Body of pancreas (tissue), 4 donors: ENCODE measurements around the gene RER1. TPM values are rescaled to one million over a fixed set of nuclear protein-coding genes. Genes with fewer than 3 reads are reported as not detected.

ENCODE experiments used
- ATAC-seq: fragments of 150-250 bp; one replicate; pipeline ENCODE4 v1.9.1; 2016
- DNase-seq, 4 donors: peaks; one replicate each; pipeline ENCODE4 v3.0.0-alpha.2; 2019
- H3K27ac ChIP-seq, 4 donors: fragments of 200-600 bp; sonication (generic); 1 replicate in 3 of 4; 2 replicates in 1 of 4; pipeline versions ENCODE4 v1.5.1 to v1.6.1; 2016 to 2019; ENCODE audit warnings: mild to moderate bottlenecking in 1 of 4, mixed read lengths in 1 of 4, moderate library complexity in 1 of 4
- H3K27me3 ChIP-seq, 2 donors: fragments of 200-600 bp; sonication (generic); one replicate each; pipeline ENCODE4 v1.6.0; 2016; ENCODE audit warnings: mild to moderate bottlenecking in 1 of 2
- H3K36me3 ChIP-seq, 2 donors: fragments of 200-600 bp; sonication (generic); replicated peaks in 1 of 2; 2 replicates each; pipeline ENCODE4 v1.5.1; 2016; ENCODE audit warnings: low read depth in 2 of 2; ENCODE audit not compliant: insufficient read depth in 1 of 2
- H3K4me1 ChIP-seq: fragments of 200-600 bp; sonication (generic); one replicate; pipeline ENCODE4 v1.6.0; 2016
- H3K4me3 ChIP-seq, 2 donors: fragments of 200-600 bp; sonication (generic); 1 replicate in 1 of 2; 2 replicates in 1 of 2; pipeline ENCODE4 v1.5.1; 2016 to 2019
- H3K9me3 ChIP-seq, 3 donors: fragments of 200-600 bp; sonication (generic); 1 replicate in 2 of 3; 2 replicates in 1 of 3; pipeline ENCODE4 v1.5.1; 2016
- POLR2A ChIP-seq, 3 donors: fragments of 450-650 bp; IDR thresholded peaks; one replicate each; pipeline ENCODE4 v1.6.1; 2016; ENCODE audit warnings: antibody characterized with exemption in 3 of 3, mild to moderate bottlenecking in 2 of 3
- WGBS, 2 donors: methylation state at CpG; one replicate each; pipeline ENCODE4 v1.1.5; 2017; 5-methylcytosine and 5-hydroxymethylcytosine counted together
- intact Hi-C: fragments of 100-400 bp; cut with DNase I; formaldehyde crosslinking; loops from one replicate; pipeline ENCODE4 v1.15.1; 2023
- total RNA-seq, 2 donors: library from RNA; depleted of rRNA; stranded (reverse); fragments of >200 nt; gene quantifications; one replicate each; pipeline ENCODE4 v1.1.0, GENCODE V29; 2016
- TF ChIP-seq, protein P1 (sequence below), 7 experiments: fragments of 450-650 bp in 4 of 7; fragments of 200-600 bp in 3 of 7; sonication (generic) in 3 of 7; IDR thresholded peaks; one replicate each; pipeline ENCODE4 v1.5.1; 2016 to 2019; ENCODE audit warnings: antibody characterized with exemption in 7 of 7

The RER1 gene
- total RNA-seq, 2 donors from 2014 or later: 50.3 to 57.7 TPM

DNA sequence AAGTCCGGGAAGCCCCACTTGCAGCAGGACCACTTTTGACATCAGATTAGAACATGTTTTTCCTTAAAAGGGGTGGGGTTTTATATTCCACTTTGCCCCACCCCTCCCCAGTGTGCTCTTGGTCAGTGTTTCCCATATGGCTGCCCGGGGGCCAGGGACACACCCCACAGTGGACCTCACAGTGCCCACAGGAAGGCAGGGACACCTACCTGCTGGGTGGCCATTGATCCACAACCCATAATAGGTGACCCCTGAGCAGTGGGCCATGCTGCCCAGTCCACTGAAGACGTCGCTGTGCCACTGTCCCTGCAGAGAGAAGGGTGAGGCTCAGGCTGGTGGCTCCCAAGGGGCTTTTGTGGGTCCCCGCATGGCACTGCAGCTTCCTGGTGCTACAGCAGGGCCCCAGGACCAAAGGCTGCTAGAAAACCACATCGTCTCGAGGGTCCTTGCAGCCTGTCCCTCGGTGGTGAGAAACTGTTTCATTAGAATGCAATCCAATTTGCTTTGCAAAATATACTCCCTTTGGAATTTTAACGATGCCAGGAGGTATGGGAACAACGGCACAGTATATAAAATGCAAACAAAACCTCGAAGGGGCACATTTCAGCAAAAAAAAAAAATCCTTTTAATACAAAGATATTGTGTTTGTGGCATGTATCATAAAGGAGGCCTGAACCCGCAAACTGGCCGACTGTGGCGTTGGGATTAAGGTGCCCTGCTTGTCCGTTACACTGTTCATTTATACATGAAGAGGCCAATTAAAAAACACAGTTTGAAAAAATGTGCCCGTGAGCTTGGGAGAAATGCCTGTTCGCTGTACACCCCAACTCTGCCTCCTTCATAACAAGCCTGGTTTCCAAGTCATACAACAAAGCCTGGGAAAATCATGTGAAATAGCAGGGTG lies 17.1 kb upstream of the RER1 start:
- Histone ChIP-seq H3K4me3 (no peak overlapping the region), H3K36me3 (no peaks in the 10 kb centered on the region), H3K27ac (no peak overlapping the region), H3K9me3 (no peaks in the 10 kb centered on the region), H3K4me1 (no peaks in the 10 kb centered on the region), H3K27me3 (no peaks in the 10 kb centered on the region)
- no peak for ATAC-seq
- DNase-seq: no peak
- intact Hi-C loops: no loop called here
- no peak for TF ChIP-seq POLR2A (IDR thresholded peaks at IDR 0.05)
- TF ChIP-seq, protein P1, sequence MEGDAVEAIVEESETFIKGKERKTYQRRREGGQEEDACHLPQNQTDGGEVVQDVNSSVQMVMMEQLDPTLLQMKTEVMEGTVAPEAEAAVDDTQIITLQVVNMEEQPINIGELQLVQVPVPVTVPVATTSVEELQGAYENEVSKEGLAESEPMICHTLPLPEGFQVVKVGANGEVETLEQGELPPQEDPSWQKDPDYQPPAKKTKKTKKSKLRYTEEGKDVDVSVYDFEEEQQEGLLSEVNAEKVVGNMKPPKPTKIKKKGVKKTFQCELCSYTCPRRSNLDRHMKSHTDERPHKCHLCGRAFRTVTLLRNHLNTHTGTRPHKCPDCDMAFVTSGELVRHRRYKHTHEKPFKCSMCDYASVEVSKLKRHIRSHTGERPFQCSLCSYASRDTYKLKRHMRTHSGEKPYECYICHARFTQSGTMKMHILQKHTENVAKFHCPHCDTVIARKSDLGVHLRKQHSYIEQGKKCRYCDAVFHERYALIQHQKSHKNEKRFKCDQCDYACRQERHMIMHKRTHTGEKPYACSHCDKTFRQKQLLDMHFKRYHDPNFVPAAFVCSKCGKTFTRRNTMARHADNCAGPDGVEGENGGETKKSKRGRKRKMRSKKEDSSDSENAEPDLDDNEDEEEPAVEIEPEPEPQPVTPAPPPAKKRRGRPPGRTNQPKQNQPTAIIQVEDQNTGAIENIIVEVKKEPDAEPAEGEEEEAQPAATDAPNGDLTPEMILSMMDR (IDR thresholded peaks at IDR 0.05): no peak
- WGBS, 2 donors: 72 to 81% methylated on average over 16 to 17 of the region's 17 CpGs

DNA sequence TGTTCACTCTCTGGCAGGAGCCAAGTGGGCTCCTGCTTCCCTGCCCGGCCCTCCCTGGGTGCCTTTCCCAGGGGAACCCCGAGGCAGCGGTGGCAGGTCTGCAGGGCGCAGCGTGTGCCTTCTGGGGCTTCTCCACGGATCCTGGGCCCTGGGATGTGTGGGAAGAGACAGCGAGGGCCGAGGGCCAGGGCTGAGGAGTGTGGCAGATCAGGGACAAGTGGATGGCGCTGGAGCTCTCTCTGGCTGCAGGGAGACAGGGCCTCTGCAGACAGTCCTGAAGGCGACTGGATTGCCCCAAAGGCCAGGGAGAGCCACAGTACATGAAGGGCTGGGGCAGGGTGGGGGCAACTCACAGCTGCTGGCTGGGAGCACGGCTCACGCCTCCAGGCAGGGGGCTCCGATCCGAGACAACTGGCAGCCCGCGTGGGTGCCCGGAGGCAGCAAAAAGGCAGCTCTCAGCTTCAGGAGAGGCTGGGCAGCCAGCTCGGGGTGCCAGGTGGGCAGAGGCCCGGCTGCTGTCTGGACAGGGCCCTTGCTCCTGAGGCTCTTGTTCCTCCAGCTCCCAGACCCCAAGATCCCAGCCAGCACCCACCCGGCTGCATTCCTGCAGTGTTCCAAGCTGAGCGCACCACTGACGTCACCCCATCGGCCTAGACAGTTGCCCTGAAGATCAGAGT lies 16.3 kb upstream of the RER1 start:
- Histone ChIP-seq H3K4me3 (no peak overlapping the region), H3K27ac (no peak overlapping the region), H3K36me3 (no peaks in the 10 kb centered on the region), H3K4me1 (no peaks in the 10 kb centered on the region), H3K9me3 (no peaks in the 10 kb centered on the region), H3K27me3 (no peaks in the 10 kb centered on the region)
- 79 to 84% methylated on average over 18 to 23 of the region's 23 CpGs for WGBS, 2 donors
- DNase-seq: peak in 1 of 4 donors; percentile 13
- intact Hi-C loops: no loop called here
- ATAC-seq: no peak
- TF ChIP-seq, protein P1 (IDR thresholded peaks at IDR 0.05): no peak
- TF ChIP-seq POLR2A (IDR thresholded peaks at IDR 0.05): no peak

DNA sequence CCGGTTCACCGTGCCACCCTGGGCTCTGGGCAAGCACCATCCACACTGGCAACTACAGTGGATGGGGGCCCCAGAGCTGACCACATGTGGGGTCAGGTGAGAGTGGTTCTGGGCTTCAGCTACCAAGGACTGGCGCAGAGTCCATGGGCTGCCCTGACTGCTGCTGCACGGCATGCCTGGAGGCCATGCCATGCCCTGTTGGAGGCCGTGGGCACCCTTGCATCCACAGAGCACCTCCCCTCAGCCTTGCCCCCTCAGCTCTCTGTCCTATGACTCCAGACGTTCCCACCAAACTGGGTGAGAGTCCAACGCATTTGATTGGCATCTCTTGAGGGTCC lies 15.7 kb upstream of the RER1 start:
- H3K36me3 ChIP-seq: no peaks in the 10 kb centered on the region
- no peaks in the 10 kb centered on the region for H3K9me3 ChIP-seq
- no peak overlapping the region for H3K27ac ChIP-seq
- WGBS, 2 donors: 75% methylated on average over 6 of the region's 7 CpGs; no CpG with 5 or more reads in 1 of the 2 donors
- intact Hi-C loops: no loop called here
- H3K27me3 ChIP-seq: no peaks in the 10 kb centered on the region
- TF ChIP-seq POLR2A (IDR thresholded peaks at IDR 0.05): no peak
- TF ChIP-seq, protein P1 (IDR thresholded peaks at IDR 0.05): no peak
- H3K4me3 ChIP-seq: no peak overlapping the region
- ATAC-seq (no peak), DNase-seq (no peak)
- H3K4me1 ChIP-seq: no peaks in the 10 kb centered on the region

DNA sequence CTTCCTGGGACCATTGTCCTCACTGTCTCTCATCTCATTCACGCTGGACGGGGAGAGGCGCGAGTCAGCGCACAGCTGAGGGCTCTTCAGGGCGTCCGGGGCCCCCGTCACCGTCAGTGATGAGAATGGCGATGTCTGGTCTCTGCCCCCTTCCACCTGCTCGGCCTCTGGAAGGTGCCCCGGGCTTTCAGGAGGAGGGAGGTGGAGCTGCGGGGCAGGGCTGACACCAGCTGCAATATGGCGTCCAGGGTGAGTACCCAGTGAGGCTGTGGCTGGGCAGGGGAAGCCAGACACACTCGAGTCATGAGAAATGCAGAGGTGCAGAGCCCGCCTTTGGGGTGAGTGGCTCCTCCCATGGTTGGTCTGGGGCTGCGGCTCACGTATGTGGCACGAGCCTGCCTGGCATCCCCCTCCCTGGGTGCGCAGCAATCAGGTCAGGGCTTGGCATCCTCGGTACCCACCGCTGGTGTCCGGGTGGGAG lies 15.3 kb upstream of the RER1 start:
- 66 to 82% methylated on average over 3 to 23 of the region's 23 CpGs for WGBS, 2 donors
- TF ChIP-seq, protein P1 (IDR thresholded peaks at IDR 0.05): no peak
- no peak for TF ChIP-seq POLR2A (IDR thresholded peaks at IDR 0.05)
- DNase-seq (no peak), ATAC-seq (no peak)
- H3K9me3 ChIP-seq: no peaks in the 10 kb centered on the region
- H3K4me3 ChIP-seq: no peak overlapping the region
- no peaks in the 10 kb centered on the region for H3K27me3 ChIP-seq
- no peak overlapping the region for H3K27ac ChIP-seq
- H3K4me1 ChIP-seq: no peaks in the 10 kb centered on the region
- intact Hi-C loops: no loop called here
- no peaks in the 10 kb centered on the region for H3K36me3 ChIP-seq
